Measurements from ENCODE around the gene PAGE1.

- TF ChIP-seq, protein P1, sequence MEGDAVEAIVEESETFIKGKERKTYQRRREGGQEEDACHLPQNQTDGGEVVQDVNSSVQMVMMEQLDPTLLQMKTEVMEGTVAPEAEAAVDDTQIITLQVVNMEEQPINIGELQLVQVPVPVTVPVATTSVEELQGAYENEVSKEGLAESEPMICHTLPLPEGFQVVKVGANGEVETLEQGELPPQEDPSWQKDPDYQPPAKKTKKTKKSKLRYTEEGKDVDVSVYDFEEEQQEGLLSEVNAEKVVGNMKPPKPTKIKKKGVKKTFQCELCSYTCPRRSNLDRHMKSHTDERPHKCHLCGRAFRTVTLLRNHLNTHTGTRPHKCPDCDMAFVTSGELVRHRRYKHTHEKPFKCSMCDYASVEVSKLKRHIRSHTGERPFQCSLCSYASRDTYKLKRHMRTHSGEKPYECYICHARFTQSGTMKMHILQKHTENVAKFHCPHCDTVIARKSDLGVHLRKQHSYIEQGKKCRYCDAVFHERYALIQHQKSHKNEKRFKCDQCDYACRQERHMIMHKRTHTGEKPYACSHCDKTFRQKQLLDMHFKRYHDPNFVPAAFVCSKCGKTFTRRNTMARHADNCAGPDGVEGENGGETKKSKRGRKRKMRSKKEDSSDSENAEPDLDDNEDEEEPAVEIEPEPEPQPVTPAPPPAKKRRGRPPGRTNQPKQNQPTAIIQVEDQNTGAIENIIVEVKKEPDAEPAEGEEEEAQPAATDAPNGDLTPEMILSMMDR (IDR thresholded peaks at IDR 0.05): no peak
- TF ChIP-seq TCF7 (CRISPR knock-in tag; IDR thresholded peaks at IDR 0.05; ENCODE audit: low read depth): no peak
- TF ChIP-seq, protein P2, sequence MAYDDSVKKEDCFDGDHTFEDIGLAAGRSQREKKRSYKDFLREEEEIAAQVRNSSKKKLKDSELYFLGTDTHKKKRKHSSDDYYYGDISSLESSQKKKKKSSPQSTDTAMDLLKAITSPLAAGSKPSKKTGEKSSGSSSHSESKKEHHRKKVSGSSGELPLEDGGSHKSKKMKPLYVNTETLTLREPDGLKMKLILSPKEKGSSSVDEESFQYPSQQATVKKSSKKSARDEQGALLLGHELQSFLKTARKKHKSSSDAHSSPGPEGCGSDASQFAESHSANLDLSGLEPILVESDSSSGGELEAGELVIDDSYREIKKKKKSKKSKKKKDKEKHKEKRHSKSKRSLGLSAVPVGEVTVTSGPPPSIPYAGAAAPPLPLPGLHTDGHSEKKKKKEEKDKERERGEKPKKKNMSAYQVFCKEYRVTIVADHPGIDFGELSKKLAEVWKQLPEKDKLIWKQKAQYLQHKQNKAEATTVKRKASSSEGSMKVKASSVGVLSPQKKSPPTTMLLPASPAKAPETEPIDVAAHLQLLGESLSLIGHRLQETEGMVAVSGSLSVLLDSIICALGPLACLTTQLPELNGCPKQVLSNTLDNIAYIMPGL (CRISPR knock-in tag; IDR thresholded peaks at IDR 0.05): no peak
- TF ChIP-seq GRHL2 (CRISPR knock-in tag; IDR thresholded peaks at IDR 0.05; ENCODE audit: insufficient replicate concordance, severe bottlenecking): no peak
- TF ChIP-seq STAT6 (CRISPR knock-in tag; conservative IDR thresholded peaks at IDR 0.05; ENCODE audit: low read depth): no peak
- TF ChIP-seq KAT7 (CRISPR knock-in tag; IDR thresholded peaks at IDR 0.05; ENCODE audit: borderline replicate concordance): no peak
- no peak for TF ChIP-seq NFE2L1 (CRISPR knock-in tag; IDR thresholded peaks at IDR 0.05)
- TF ChIP-seq, protein P3, sequence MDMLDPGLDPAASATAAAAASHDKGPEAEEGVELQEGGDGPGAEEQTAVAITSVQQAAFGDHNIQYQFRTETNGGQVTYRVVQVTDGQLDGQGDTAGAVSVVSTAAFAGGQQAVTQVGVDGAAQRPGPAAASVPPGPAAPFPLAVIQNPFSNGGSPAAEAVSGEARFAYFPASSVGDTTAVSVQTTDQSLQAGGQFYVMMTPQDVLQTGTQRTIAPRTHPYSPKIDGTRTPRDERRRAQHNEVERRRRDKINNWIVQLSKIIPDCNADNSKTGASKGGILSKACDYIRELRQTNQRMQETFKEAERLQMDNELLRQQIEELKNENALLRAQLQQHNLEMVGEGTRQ (CRISPR knock-in tag; IDR thresholded peaks at IDR 0.05): no peak
- TF ChIP-seq PRDM15 (CRISPR knock-in tag; IDR thresholded peaks at IDR 0.05): no peak
- TF ChIP-seq, protein P4, sequence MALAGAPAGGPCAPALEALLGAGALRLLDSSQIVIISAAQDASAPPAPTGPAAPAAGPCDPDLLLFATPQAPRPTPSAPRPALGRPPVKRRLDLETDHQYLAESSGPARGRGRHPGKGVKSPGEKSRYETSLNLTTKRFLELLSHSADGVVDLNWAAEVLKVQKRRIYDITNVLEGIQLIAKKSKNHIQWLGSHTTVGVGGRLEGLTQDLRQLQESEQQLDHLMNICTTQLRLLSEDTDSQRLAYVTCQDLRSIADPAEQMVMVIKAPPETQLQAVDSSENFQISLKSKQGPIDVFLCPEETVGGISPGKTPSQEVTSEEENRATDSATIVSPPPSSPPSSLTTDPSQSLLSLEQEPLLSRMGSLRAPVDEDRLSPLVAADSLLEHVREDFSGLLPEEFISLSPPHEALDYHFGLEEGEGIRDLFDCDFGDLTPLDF (CRISPR knock-in tag; IDR thresholded peaks at IDR 0.05): no peak
- TF ChIP-seq, protein P5, sequence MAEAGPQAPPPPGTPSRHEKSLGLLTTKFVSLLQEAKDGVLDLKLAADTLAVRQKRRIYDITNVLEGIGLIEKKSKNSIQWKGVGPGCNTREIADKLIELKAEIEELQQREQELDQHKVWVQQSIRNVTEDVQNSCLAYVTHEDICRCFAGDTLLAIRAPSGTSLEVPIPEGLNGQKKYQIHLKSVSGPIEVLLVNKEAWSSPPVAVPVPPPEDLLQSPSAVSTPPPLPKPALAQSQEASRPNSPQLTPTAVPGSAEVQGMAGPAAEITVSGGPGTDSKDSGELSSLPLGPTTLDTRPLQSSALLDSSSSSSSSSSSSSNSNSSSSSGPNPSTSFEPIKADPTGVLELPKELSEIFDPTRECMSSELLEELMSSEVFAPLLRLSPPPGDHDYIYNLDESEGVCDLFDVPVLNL (CRISPR knock-in tag; IDR thresholded peaks at IDR 0.05; ENCODE audit: borderline replicate concordance, low read depth): no peak
- TF ChIP-seq MAX (CRISPR knock-in tag; IDR thresholded peaks at IDR 0.05): no peak
- TF ChIP-seq, protein P6, sequence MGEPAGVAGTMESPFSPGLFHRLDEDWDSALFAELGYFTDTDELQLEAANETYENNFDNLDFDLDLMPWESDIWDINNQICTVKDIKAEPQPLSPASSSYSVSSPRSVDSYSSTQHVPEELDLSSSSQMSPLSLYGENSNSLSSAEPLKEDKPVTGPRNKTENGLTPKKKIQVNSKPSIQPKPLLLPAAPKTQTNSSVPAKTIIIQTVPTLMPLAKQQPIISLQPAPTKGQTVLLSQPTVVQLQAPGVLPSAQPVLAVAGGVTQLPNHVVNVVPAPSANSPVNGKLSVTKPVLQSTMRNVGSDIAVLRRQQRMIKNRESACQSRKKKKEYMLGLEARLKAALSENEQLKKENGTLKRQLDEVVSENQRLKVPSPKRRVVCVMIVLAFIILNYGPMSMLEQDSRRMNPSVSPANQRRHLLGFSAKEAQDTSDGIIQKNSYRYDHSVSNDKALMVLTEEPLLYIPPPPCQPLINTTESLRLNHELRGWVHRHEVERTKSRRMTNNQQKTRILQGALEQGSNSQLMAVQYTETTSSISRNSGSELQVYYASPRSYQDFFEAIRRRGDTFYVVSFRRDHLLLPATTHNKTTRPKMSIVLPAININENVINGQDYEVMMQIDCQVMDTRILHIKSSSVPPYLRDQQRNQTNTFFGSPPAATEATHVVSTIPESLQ (CRISPR knock-in tag; IDR thresholded peaks at IDR 0.05): no peak
Measured at GRCh38 chrX:49656533-49656932, 39.3 kb downstream of the PAGE1 start.
